Astrocyte (in vitro differentiated cells and primary cell): ENCODE data around the gene MKLN1. TPM values are rescaled to one million over a fixed set of nuclear protein-coding genes. Genes with fewer than 3 reads are reported as not detected.

ENCODE experiments used
- DNase-seq: peaks from one replicate; pipeline ENCODE4 v3.0.0-alpha.2; 2010; ENCODE audit warnings: low read depth
- FAIRE-seq: peaks from 2 replicates; lab custom pipeline; 2011; peaks lifted over from hg19 to GRCh38; lab: Jason Lieb, UNC
- H2AFZ ChIP-seq: 2 replicates; pipeline ENCODE4 v1.6.0; 2012; ENCODE audit warnings: low read depth, low read length, inconsistent platforms
- H3K27ac ChIP-seq: 2 replicates; pipeline ENCODE4 v1.5.1; 2011; ENCODE audit warnings: low read depth, low read length, inconsistent platforms
- H3K27me3 ChIP-seq: 2 replicates; pipeline ENCODE4 v1.6.0; 2011; ENCODE audit warnings: low read length, inconsistent platforms; ENCODE audit not compliant: insufficient read depth
- H3K36me3 ChIP-seq: 2 replicates; pipeline ENCODE4 v1.5.1; 2011; ENCODE audit warnings: low read length, inconsistent platforms; ENCODE audit not compliant: insufficient read depth
- H3K4me1 ChIP-seq: 2 replicates; pipeline ENCODE4 v1.5.1; 2011; ENCODE audit warnings: low read length, inconsistent platforms; ENCODE audit not compliant: insufficient read depth
- H3K4me2 ChIP-seq: 2 replicates; pipeline ENCODE4 v1.6.0; 2012; ENCODE audit warnings: low read length, inconsistent platforms
- H3K4me3 ChIP-seq: 2 replicates; pipeline ENCODE4 v1.5.1; 2011; ENCODE audit warnings: low read depth, mild to moderate bottlenecking, low read length, inconsistent platforms; ENCODE audit not compliant: insufficient read depth
- H3K79me2 ChIP-seq: 2 replicates; pipeline ENCODE4 v1.6.0; 2012; ENCODE audit warnings: mild to moderate bottlenecking, low read length, inconsistent platforms; ENCODE audit not compliant: insufficient read depth
- H3K9ac ChIP-seq: 2 replicates; pipeline ENCODE4 v1.6.0; 2012; ENCODE audit warnings: mild to moderate bottlenecking, low read length, inconsistent platforms
- H3K9me3 ChIP-seq: 2 replicates; pipeline ENCODE4 v1.5.1; 2012; ENCODE audit warnings: low read depth, mild to moderate bottlenecking, low read length, inconsistent platforms; ENCODE audit not compliant: insufficient read depth
- H4K20me1 ChIP-seq: 2 replicates; pipeline ENCODE4 v1.6.0; 2012; ENCODE audit warnings: low read length, inconsistent platforms; ENCODE audit not compliant: insufficient read depth
- H3K27ac Mint-ChIP-seq: one replicate; pipeline ENCODE4 v1.8.0; 2021; ENCODE audit warnings: mild to moderate bottlenecking, mixed read lengths; ENCODE audit not compliant: unreplicated experiment
- H3K27me3 Mint-ChIP-seq: one replicate; pipeline ENCODE4 v1.8.0; 2021; ENCODE audit warnings: low read depth, mixed read lengths; ENCODE audit not compliant: unreplicated experiment
- H3K36me3 Mint-ChIP-seq: one replicate; pipeline ENCODE4 v1.8.0; 2021; ENCODE audit warnings: low read depth, mixed read lengths; ENCODE audit not compliant: unreplicated experiment
- H3K4me1 Mint-ChIP-seq: one replicate; pipeline ENCODE4 v1.8.0; 2021; ENCODE audit warnings: low read depth, mixed read lengths; ENCODE audit not compliant: unreplicated experiment
- H3K4me3 Mint-ChIP-seq: one replicate; pipeline ENCODE4 v1.8.0; 2021; ENCODE audit warnings: mild to moderate bottlenecking, moderate library complexity, mixed read lengths; ENCODE audit not compliant: unreplicated experiment
- H3K9me3 Mint-ChIP-seq: one replicate; pipeline ENCODE4 v1.8.0; 2021; ENCODE audit warnings: mild to moderate bottlenecking, mixed read lengths; ENCODE audit not compliant: unreplicated experiment
- EZH2 ChIP-seq: IDR thresholded peaks from 2 replicates; pipeline ENCODE4 v1.6.1; 2012; ENCODE audit warnings: mild to moderate bottlenecking, low read length, inconsistent platforms; ENCODE audit not compliant: insufficient read depth
- total RNA-seq: library from RNA; stranded (reverse); gene quantifications from 2 replicates; pipeline ENCODE4 v1.2.1, GENCODE V29; 2021
- TF ChIP-seq, protein P1 (sequence below): IDR thresholded peaks from 2 replicates; pipeline ENCODE4 v1.5.1; 2011; ENCODE audit warnings: low read depth, mild to moderate bottlenecking, inconsistent platforms, low read length, moderate library complexity; ENCODE audit not compliant: insufficient read depth

MKLN1 gene
- total RNA-seq, 1 donor from 2014 or later, result 48.0 TPM

- Mint-ChIP-seq H3K4me1 (peaks cover 19% of the 10 kb centered on the region), H3K9me3 (peaks cover 4% of the 10 kb centered on the region), H3K36me3 (peaks cover 4% of the 10 kb centered on the region), H3K27ac (no peak overlapping the region), H3K4me3 (no peak overlapping the region), H3K27me3 (no peaks in the 10 kb centered on the region)
- H3K9ac ChIP-seq, result no peak overlapping the region
- H3K36me3 ChIP-seq, result no peaks in the 10 kb centered on the region
- TF ChIP-seq, protein P1, sequence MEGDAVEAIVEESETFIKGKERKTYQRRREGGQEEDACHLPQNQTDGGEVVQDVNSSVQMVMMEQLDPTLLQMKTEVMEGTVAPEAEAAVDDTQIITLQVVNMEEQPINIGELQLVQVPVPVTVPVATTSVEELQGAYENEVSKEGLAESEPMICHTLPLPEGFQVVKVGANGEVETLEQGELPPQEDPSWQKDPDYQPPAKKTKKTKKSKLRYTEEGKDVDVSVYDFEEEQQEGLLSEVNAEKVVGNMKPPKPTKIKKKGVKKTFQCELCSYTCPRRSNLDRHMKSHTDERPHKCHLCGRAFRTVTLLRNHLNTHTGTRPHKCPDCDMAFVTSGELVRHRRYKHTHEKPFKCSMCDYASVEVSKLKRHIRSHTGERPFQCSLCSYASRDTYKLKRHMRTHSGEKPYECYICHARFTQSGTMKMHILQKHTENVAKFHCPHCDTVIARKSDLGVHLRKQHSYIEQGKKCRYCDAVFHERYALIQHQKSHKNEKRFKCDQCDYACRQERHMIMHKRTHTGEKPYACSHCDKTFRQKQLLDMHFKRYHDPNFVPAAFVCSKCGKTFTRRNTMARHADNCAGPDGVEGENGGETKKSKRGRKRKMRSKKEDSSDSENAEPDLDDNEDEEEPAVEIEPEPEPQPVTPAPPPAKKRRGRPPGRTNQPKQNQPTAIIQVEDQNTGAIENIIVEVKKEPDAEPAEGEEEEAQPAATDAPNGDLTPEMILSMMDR, result no peak
- no peak for TF ChIP-seq EZH2
- peaks cover 32% of the 10 kb centered on the region for H3K79me2 ChIP-seq
- no peak for DNase-seq
- no peak overlapping the region for H2AFZ ChIP-seq
- H3K27me3 ChIP-seq, result no peaks in the 10 kb centered on the region
- no peaks in the 10 kb centered on the region for H3K9me3 ChIP-seq
- no peak overlapping the region for H3K4me3 ChIP-seq
- H3K27ac ChIP-seq, result no peak overlapping the region
- H3K4me2 ChIP-seq, result peak overlapping the region; percentile 7
- no peak for FAIRE-seq
- no peaks in the 10 kb centered on the region for H3K4me1 ChIP-seq
- H4K20me1 ChIP-seq, result no peaks in the 10 kb centered on the region
Measured at GRCh38 chr7:131544449-131545301, 217.0 kb downstream of the MKLN1 start.

- H3K4me1 Mint-ChIP-seq, result peaks cover 13% of the 10 kb centered on the region
- H3K9me3 Mint-ChIP-seq, result peaks cover 4% of the 10 kb centered on the region
- no peaks in the 10 kb centered on the region for H3K4me1 ChIP-seq
- no peak overlapping the region for H3K9ac ChIP-seq
- DNase-seq, result no peak
- H3K27ac Mint-ChIP-seq, result peak overlapping the region; percentile 15
- H3K4me3 ChIP-seq, result no peak overlapping the region
- no peak overlapping the region for H3K4me2 ChIP-seq
- no peaks in the 10 kb centered on the region for H3K27me3 ChIP-seq
- H3K9me3 ChIP-seq, result no peaks in the 10 kb centered on the region
- H3K27me3 Mint-ChIP-seq, result no peaks in the 10 kb centered on the region
- no peak for TF ChIP-seq EZH2
- TF ChIP-seq, protein P1, result no peak
- no peak for FAIRE-seq
- H3K36me3 Mint-ChIP-seq, result peaks cover 7% of the 10 kb centered on the region
- H3K36me3 ChIP-seq, result no peaks in the 10 kb centered on the region
- no peak overlapping the region for H3K4me3 Mint-ChIP-seq
- no peaks in the 10 kb centered on the region for H4K20me1 ChIP-seq
- no peak overlapping the region for H3K27ac ChIP-seq
- no peak overlapping the region for H2AFZ ChIP-seq
- peaks cover 31% of the 10 kb centered on the region for H3K79me2 ChIP-seq
Measured at GRCh38 chr7:131546126-131546525, 218.4 kb downstream of the MKLN1 start.

Other genes starting within 250 kb of the MKLN1 start
- 29.9 and 47.1 TPM in 2 replicates for gene PODXL, start 228.8 kb downstream of the MKLN1 start, total RNA-seq